ENCODE data around the gene CXorf38.

CXorf38 gene

GRCh38 chrX:40578039-40578695, 69.2 kb downstream of the CXorf38 start:
- no peak for TF ChIP-seq CTCF (IDR thresholded peaks at IDR 0.05; ENCODE audit: low read depth, low read length)

More at GRCh38 chrX:40578039-40578695, 69.2 kb downstream of the CXorf38 start:
- H3K4me3 ChIP-seq (ENCODE audit: low read depth, low read length), result no peak overlapping the region
- no peak for DNase-seq (ENCODE audit: low read depth, low spot score)
- in situ Hi-C loops (cut with HindIII; ENCODE audit: low sequenced_read_pairs), result no loop called here

Data from astrocyte of the spinal cord (primary cell).